Keratinocyte (primary cell): Measurements from ENCODE around the gene EDC3. TPM values are rescaled to one million over a fixed set of nuclear protein-coding genes. Genes with fewer than 3 reads are reported as not detected.
"Not testable (repeated sequence)": the region's sequence is repeated elsewhere in the genome, so short reads cannot be mapped to it uniquely, and the experiment has no call there.

Experiments used
- DNase-seq: peaks from one replicate; pipeline ENCODE4 v3.0.0-alpha.2; 2011; ENCODE audit warnings: low read depth, missing footprints, low spot score
- FAIRE-seq: peaks from 2 replicates; lab custom pipeline; 2011; peaks lifted over from hg19 to GRCh38; lab: Jason Lieb, UNC
- H2AFZ ChIP-seq: 2 replicates; pipeline ENCODE4 v1.6.0; 2012; ENCODE audit warnings: low read length, control low read depth, inconsistent platforms; ENCODE audit not compliant: control insufficient read depth
- H3K27ac ChIP-seq: 2 replicates; pipeline ENCODE4 v1.5.1; 2011; ENCODE audit warnings: low read length; ENCODE audit not compliant: control insufficient read depth, insufficient read depth
- H3K27me3 ChIP-seq: 3 replicates; pipeline ENCODE4 v1.6.0; 2011; ENCODE audit warnings: low read length; ENCODE audit not compliant: control insufficient read depth, insufficient read depth; ENCODE audit errors: extremely low read depth
- H3K36me3 ChIP-seq, 2 experiments: 2 replicates in 1 of 2; 3 replicates in 1 of 2; pipeline ENCODE4 v1.5.1; 2011; ENCODE audit warnings: low read length in 2 of 2, mild to moderate bottlenecking in 1 of 2; ENCODE audit not compliant: control insufficient read depth in 2 of 2, insufficient read depth in 2 of 2; ENCODE audit errors: extremely low read depth in 1 of 2
- H3K4me1 ChIP-seq: 3 replicates; pipeline ENCODE4 v1.5.1; 2011; ENCODE audit warnings: low read length; ENCODE audit not compliant: control insufficient read depth, insufficient read depth; ENCODE audit errors: extremely low read depth
- H3K4me2 ChIP-seq: 3 replicates; pipeline ENCODE4 v1.6.0; 2011; ENCODE audit warnings: low read depth, low read length; ENCODE audit not compliant: control insufficient read depth, insufficient read depth; ENCODE audit errors: extremely low read depth
- H3K4me3 ChIP-seq, 3 experiments: fragments of 200-600 bp in 1 of 3; sonication (generic) in 1 of 3; 2 replicates in 2 of 3; 3 replicates in 1 of 3; pipeline ENCODE4 v1.5.1; 2011 to 2016; ENCODE audit warnings: low read length in 3 of 3, mild to moderate bottlenecking in 3 of 3, control low read depth in 2 of 3, inconsistent platforms in 1 of 3, low read depth in 1 of 3, mixed read lengths in 1 of 3, mixed run types in 1 of 3, moderate library complexity in 1 of 3; ENCODE audit not compliant: control insufficient read depth in 2 of 3, insufficient read depth in 2 of 3; ENCODE audit errors: extremely low read depth in 1 of 3
- H3K79me2 ChIP-seq: 2 replicates; pipeline ENCODE4 v1.6.0; 2012; ENCODE audit warnings: low read length; ENCODE audit not compliant: control insufficient read depth, insufficient read depth
- H3K9ac ChIP-seq: 3 replicates; pipeline ENCODE4 v1.6.0; 2011; ENCODE audit warnings: low read length; ENCODE audit not compliant: control insufficient read depth, insufficient read depth; ENCODE audit errors: extremely low read depth
- H3K9me1 ChIP-seq: 3 replicates; pipeline ENCODE4 v1.6.0; 2011; ENCODE audit warnings: low read length; ENCODE audit not compliant: control insufficient read depth, insufficient read depth; ENCODE audit errors: extremely low read depth
- H3K9me3 ChIP-seq: 2 replicates; pipeline ENCODE4 v1.5.1; 2012; ENCODE audit warnings: low read depth, low read length; ENCODE audit not compliant: control insufficient read depth
- H4K20me1 ChIP-seq: 3 replicates; pipeline ENCODE4 v1.6.0; 2011; ENCODE audit warnings: low read length; ENCODE audit not compliant: control insufficient read depth, insufficient read depth; ENCODE audit errors: extremely low read depth
- EZH2 ChIP-seq: IDR thresholded peaks from one replicate; pipeline ENCODE4 v1.6.1; 2012; ENCODE audit warnings: inconsistent platforms, mild to moderate bottlenecking, low read length, moderate library complexity
- dilution Hi-C: fragments of 300-500 bp; cut with MboI; formaldehyde crosslinking; loops from one replicate; pipeline ENCODE4 v1.7.0; 2020; ENCODE audit warnings: low sequenced_read_pairs; ENCODE audit not compliant: extremely low pct_ligation_motif_present
- polyA plus RNA-seq, 5 experiments: library from polyadenylated mRNA; depleted of rRNA in 3 of 5; stranded (reverse) in 3 of 5; stranded (forward) in 1 of 5; unstranded in 1 of 5; fragments of >200 nt; gene quantifications; 1 replicate in 1 of 5; 2 replicates in 3 of 5; 3 replicates in 1 of 5; pipeline versions ENCODE4 v1.2.1 to v1.2.3, GENCODE V29; 2011 to 2012; ENCODE audit warnings: missing spikeins in 2 of 5, low read depth in 1 of 5, low replicate concordance in 1 of 5
- TF ChIP-seq, protein P1 (sequence below), 3 experiments: IDR thresholded peaks in 1 of 3; conservative IDR thresholded peaks in 1 of 3; optimal IDR thresholded peaks in 1 of 3; 2 replicates in 2 of 3; 3 replicates in 1 of 3; pipeline versions ENCODE3 to v1.5.1; 2011; ENCODE audit warnings: low read length in 3 of 3, mild to moderate bottlenecking in 3 of 3, moderate library complexity in 2 of 3, control low read depth in 1 of 3, inconsistent platforms in 1 of 3; ENCODE audit not compliant: insufficient read depth in 2 of 3; ENCODE audit errors: extremely low read depth in 1 of 3

Gene EDC3
- polyA plus RNA-seq, 1 donor (not counting 4 experiments of a cell fraction or from before 2014, with no cell fraction given): 33.6 TPM

DNA sequence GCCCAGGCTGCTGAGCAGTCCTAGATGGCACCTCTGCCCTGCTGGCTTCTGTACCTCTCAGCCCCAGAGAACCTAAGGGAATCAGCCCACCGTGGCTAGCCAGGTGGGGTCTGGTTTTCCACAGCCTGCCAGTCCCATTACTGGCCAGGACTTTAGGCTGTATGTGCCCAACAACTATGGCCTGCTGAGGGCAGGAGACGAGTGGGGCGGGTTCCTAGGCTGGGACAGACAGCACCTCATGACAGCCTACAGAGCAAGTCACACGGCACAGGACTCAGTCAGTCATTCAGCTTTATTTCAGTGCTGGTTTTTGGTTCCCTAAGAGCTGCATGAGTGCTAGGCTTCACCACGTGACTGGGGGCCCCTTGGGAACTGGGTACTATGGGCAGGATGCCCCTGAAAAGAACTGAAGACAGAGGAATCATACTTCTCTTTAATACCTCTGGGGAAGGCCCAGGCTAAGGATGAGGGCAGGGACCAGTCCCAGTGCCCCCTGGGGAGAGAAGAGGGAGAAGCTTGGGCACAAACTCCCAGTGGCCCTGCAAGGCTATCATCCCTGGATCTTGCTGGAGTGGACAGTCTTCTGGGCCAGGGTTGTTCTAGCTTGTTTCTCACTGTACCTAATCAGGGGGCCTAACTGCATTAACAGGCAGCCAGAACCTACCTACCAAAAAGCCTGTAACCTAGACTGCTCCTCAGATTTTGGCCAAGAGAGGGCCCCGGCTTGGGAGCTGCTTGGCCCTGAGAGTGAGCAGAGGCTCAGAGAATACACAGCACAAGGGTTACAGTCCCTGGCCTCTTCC lies 65.3 kb downstream of the EDC3 start:
- Histone ChIP-seq H3K4me1 (no peaks in the 10 kb centered on the region), H3K9me1 (no peaks in the 10 kb centered on the region), H3K36me3 (peaks cover 51 to 74% of the 10 kb centered on the region in 2 experiments), H3K9ac (no peak overlapping the region), H3K27me3 (no peaks in the 10 kb centered on the region), H3K4me2 (no peak overlapping the region), H3K9me3 (no peaks in the 10 kb centered on the region), H3K27ac (no peak overlapping the region), H4K20me1 (peaks cover 8% of the 10 kb centered on the region), H3K4me3 (no peak overlapping the region), H3K79me2 (no peaks in the 10 kb centered on the region), H2AFZ (no peak overlapping the region)
- DNase-seq (no peak), FAIRE-seq (no peak)
- dilution Hi-C loops: no loop called here
- TF ChIP-seq, protein P1, sequence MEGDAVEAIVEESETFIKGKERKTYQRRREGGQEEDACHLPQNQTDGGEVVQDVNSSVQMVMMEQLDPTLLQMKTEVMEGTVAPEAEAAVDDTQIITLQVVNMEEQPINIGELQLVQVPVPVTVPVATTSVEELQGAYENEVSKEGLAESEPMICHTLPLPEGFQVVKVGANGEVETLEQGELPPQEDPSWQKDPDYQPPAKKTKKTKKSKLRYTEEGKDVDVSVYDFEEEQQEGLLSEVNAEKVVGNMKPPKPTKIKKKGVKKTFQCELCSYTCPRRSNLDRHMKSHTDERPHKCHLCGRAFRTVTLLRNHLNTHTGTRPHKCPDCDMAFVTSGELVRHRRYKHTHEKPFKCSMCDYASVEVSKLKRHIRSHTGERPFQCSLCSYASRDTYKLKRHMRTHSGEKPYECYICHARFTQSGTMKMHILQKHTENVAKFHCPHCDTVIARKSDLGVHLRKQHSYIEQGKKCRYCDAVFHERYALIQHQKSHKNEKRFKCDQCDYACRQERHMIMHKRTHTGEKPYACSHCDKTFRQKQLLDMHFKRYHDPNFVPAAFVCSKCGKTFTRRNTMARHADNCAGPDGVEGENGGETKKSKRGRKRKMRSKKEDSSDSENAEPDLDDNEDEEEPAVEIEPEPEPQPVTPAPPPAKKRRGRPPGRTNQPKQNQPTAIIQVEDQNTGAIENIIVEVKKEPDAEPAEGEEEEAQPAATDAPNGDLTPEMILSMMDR (optimal IDR thresholded peaks at IDR 0.05 in 1 of 3, IDR thresholded peaks at IDR 0.05 in 1 of 3, conservative IDR thresholded peaks at IDR 0.05 in 1 of 3; ENCODE audit: extremely low read depth in 1 of 3, insufficient read depth in 2 of 3, low read length in 3 of 3): no peak
- TF ChIP-seq EZH2: no peak

DNA sequence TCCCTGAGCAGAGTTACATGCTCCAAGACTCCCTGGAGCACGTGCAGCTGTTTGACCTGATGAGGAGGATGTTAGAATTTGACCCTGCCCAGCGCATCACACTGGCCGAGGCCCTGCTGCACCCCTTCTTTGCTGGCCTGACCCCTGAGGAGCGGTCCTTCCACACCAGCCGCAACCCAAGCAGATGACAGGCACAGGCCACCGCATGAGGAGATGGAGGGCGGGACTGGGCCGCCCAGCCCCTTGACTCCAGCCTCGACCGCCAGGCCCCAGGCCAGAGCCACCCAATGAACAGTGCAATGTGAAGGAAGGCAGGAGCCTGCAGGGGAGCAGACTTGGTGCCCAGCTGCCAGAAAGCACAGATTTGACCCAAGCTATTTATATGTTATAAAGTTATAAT lies 66.1 kb downstream of the EDC3 start:
- H3K9ac ChIP-seq, DNase-seq, H3K4me2 ChIP-seq, H3K9me1 ChIP-seq, H3K9me3 ChIP-seq, dilution Hi-C loops, H3K27ac ChIP-seq, H4K20me1 ChIP-seq, H3K27me3 ChIP-seq, H3K4me3 ChIP-seq, FAIRE-seq, H3K79me2 ChIP-seq, H3K4me1 ChIP-seq, H2AFZ ChIP-seq: not testable (repeated sequence)
- peaks cover 58 to 74% of the 10 kb centered on the region in 2 experiments for H3K36me3 ChIP-seq
